DMS153 (cell line): ENCODE measurements around the gene SEC22A.

Source experiments
- DNase-seq: peaks from one replicate; lab custom pipeline; 2025; lab: John Stamatoyannopoulos, UW

The SEC22A gene

DNA sequence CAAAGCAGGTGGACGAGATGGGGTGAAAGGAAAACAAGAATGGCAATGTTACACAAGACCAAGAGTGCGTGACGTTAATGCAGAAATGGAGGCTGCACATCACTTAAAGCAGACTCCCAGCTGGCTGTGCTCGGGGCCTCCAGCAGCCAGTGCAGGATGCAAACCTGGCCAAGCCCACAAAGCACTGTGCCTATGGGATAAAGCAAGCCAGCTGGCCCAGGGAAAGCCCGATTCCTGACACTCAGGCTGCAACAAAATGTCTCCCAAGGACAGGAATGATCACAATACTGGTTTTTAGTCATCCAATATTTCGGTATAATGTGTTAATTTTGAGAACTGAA lies 86.2 kb downstream of the SEC22A start:
- no peak for DNase-seq

DNA sequence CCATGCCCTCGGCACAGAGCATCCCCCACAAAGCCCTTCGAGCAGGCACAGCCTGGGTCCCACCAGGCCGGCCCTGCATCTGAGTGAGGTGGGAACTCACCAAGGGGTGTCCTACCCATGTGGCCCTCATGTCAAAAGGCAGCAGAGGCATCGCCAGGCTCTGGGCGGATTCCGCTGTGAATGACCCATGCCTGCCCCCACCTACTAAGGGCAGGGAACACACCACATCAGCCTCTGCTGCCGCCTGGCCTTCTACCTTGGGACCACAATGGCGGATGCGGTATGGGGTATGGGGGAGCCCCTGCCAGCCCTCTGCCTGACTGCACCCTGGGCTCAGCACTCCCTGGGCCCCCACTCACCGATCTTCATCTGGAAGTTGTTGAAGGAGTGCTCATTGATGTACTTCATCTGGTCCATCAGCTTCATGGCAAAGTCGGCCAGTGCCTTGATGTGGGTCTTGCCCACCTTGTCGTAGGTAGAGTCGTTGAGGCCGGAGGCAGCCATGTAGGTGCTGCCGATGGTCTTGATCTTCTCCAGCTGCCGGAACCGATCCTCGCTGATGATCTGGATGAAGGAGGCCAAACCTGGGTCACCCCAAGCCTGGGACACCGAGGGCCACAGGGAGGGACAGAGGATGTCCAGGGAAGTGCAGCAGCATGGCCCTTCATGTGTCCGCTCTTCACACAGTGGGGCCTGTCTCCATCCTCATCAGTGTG lies 87.8 kb downstream of the SEC22A start:
- DNase-seq: no peak

DNA sequence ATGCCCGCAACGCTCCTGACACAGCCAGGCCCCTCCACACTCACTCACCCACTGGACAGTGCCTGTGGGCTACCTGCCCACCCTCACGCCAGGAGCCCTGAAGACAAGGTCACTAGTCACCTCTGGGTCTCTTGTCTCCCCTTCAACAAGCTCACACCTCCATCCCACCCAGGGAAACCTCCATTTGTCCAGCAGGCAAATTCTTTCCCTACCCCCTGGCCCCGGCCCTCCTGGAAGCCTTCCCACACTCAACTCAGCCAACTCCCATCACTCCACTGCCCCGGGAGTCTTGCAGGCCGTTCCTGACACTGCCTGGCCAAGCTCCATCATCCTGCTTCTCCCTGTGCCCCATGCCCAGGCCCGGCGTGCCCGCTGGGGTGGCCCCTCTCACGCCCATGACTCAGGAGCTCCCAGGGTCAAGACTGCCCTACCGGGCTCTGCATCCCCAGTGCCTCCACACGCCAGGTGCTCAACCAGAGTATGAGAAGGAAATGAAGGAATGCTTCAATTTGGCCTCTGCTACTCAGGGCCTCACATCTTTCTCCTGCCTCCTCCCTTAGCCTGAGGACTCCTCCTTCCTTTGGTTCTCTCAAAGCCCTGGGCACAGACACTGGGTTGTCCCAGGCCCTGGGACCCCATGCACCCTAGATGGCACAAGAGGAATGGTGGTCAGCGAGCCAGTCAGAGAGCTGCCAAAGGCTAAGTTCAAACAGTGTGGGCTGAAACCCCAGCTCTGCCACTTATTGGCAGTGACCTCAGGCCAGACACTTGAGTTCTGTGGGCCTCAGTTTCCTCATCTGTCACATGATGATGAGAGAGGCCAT lies 88.6 kb downstream of the SEC22A start:
- DNase-seq: no peak

DNA sequence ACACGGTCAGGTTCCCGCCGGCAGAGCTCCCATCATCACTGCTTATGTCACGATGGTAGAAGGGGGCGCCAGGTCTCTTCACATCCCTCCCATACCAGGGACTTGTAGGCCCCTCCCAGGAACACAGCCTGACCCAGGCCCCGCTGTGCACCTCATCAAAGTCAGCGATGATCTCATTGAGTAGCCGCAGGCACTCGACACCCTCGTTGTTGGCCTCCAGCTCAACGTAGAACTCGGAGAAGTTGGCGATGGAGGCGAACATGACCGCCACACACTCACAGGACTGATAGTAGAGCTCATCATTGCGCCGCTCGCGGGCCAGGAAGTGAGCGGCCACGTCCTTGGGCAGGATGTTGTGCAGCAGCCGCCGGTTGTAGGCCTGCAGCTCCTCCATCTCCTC lies 89.2 kb downstream of the SEC22A start:
- no peak for DNase-seq

DNA sequence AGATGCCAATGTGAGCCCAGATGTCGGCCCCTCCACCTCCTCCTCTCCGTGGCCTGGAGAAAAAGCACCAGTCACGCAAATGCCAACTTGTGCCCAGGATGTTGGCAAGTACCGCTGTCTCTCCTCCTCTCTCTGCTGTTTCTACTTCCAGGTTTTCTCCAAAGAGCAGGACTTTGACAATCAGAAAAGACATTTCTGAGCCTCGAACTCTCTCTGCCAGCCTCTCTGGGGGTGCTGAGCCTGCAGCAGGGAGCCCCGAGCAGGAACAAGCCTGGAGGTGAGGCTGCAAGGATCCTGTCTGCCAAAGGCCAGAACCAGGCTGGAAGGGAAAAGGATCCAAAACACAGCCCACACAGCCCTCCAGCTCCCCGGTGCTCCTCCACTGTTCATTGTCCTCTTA lies 89.7 kb downstream of the SEC22A start:
- no peak for DNase-seq

DNA sequence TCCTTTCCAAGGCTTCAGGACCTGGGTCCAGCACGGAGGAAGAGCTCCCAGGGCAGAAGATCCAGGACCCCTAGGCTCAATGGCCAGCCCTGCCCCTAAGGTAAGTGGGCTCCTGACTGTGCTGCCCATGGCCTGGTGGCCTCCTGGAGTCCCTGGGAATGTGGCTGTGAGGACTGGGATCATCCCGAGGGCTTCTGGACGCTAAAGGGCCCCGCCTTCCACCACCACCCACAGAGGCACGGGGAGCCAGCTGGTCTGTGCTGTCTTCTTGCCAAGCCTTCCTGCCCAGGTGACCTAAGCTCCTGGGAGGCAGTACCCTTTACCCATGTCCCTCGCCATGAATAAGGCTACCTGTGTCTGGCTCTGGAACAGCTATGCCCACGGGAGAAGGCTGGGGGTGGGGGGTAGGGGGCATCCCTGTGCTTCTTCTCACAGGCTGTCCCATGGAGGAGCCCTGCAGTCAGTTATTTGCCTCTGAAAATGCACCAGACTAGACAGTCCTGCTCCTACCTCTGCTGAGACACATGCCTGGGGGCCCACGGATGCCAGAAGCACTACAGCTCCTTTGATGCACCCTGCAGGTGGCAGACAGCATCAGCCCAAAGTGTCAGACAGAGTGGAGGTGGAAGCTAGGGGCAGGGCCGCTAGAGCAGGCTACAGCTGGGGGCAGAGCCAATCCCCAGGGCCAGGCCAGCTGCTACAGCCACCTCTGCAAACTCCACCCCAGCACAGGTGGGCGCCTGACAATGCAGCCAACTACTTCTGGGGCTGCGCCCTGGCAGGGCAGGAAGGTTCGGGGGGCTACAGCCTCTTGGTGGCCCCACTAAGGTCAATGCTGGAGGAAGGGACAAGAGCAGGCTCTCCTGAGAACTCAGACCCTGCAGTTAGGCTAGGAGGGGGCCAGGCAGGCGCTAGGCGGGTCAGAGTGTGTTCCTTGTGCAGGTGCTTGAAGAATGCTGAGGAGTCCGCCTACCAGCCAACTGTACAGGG lies 90.9 kb downstream of the SEC22A start:
- no peak for DNase-seq

DNA sequence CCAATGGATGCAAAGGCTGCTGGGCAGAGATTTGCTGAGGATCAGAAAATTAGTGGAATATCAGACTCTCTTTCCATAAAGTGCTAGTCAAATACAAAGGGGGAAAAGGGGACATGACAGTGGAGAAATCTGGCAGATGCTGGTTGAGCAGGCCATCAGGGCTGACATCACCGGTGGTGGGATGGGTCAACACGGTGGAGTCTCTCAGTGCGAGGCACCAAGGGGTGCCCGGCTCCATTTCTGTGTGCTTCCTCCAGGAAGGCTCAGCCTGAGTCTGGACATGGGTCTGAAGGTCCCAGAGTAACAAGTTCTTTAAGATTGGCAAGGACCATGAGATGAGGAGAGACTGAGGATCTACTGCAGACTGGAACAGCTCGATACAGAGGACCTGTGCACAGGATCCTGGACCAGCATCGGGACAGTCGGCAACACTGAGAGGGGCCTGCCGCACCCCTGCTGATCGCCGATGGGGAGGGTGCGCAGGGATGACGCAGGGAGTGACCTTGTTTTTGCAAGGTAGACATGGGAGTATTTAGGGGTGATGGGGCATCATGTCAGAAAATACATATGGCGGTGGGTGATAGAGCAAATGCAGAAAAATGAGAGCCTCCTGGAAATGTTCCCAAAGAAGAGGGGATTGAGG lies 92.7 kb downstream of the SEC22A start:
- DNase-seq: no peak

DNA sequence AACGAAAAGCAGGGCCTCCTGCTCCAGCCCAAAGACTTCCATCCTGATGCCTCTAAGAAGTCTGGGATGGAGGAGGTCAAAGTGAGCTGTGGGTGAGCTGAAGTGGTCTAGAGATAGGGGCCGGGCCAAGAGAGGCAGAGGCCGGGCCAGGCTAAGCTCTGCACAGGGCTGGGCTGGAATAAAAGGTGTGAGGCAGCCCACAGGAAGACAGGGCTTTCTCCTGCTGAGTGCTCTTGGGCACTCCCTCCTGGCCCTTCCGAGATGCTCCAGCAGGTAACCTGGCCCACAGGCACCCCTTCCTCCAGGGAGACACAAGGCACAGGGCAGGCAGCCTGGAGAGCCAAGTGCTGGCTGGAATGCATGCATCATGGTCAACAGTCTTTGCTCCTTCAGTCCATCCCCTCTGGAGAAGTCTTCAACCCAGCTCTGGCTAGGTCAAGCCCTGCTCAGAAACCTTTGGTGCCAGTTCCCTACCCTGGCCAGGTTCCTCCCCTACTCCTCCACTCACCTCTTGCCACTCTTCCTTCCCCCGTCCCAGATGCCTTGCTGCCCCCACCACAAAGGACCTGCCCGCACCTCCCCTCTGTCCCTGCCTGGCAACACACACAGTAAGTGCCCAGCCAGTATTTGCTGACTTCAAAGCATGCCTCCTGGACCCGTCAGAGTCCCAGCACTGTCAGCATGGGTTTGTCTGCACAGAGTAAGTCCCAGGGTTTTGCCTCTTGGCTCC lies 93.6 kb downstream of the SEC22A start:
- DNase-seq: no peak

DNA sequence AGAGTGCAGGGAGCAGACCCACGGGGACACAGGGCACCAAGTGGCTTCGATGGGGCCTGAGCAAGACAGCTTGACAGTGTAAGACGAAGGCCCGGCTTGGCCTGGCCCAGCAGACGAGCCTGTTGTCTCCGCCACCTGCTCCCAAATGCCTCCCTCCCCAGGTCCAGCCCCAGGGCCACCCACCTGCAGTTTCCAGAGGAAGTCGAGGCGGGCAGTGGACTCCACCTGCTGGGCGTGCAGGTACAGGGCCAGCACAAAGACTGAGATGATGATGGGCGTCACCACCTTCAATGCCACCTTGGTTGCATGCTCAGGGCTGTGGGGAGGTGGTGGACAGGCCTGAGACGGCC lies 94.1 kb downstream of the SEC22A start:
- DNase-seq: no peak

DNA sequence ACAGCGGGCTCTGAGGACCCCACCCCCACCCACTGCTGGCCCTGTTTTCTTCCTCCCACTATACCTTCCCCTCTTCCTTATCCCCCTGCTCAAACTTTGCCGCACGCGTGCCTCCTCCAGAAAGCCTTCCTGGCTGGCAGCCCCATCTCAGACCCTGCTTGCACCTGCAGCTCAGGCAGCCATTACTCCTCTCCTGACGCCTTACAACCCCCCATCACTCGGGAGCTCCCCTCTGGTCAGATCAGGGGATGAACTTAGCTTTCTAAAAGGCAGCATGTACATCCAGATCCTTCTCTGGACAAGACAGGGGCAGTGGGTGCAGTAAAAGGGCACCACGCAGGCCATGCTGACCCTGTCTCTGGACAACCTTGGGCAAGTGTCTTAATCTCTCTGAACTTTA lies 94.5 kb downstream of the SEC22A start:
- DNase-seq: no peak

DNA sequence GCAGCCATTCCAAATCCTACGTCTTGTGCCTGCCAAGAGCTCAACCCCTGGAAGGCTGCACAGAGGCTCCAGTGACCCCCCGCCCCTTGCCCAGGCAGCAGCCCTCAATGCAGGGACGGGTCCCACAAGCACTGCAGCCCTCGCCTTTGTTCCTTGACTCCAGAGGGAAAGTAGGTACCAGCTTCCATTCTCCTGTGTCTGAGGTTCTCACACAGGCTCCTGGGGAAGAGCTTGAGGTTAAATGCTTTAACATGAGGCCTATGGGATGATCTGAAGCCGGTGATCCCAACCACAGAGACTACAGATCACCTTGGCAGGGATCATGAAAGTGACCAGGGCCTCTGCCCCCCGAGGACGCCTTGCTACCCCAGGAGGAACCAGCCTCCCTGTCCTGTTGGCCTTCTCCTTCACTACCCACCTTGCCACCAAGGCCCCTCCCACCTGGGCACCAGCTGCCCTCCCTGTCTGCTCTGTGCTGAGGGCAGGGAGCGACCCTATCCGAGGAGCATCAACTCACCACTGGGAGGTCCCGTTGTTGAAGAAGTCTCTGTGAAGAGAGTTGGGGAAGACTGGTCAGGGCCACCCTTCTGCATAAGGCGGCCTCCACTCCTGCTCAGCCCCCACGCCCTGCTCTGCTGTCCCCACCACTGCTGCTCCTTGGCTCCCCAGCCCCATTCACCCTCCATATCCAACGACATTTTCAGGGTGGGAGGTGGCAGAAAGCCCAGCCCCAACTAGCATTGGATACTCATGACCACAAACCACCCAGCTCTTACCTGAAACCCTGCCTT lies 95.3 kb downstream of the SEC22A start:
- DNase-seq: no peak

DNA sequence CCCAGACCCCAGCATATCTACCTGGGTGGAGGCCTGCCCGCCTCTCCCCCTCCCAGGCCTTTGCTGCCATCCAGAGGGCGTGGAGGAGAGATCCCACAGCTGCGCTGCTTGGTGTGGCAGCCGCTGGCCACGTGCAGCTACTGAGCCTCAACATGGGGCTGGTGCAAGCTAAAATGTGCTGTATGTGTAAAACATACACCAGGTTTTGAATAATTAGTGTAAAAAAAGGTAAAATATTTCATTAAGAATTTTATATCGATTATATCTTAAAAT lies 95.8 kb downstream of the SEC22A start:
- DNase-seq: no peak

DNA sequence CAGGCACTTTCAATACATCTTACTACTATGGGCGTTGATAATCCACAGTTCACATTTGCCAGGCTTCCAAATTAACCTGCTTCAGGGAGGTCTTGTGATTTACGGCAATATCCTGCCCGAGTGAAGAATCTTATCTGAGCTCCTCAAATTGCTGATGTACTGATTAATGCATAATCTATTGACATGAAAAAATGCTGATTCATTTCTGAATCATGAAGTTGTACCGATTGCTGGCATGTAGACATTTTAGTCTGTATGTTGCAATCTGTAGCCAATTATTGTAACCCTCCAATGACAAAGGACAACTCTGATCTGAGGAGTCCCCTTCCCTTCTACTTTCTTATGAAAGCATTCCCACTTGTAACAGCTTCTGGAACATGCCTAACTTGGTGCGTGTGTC lies 97.2 kb downstream of the SEC22A start:
- DNase-seq: no peak

DNA sequence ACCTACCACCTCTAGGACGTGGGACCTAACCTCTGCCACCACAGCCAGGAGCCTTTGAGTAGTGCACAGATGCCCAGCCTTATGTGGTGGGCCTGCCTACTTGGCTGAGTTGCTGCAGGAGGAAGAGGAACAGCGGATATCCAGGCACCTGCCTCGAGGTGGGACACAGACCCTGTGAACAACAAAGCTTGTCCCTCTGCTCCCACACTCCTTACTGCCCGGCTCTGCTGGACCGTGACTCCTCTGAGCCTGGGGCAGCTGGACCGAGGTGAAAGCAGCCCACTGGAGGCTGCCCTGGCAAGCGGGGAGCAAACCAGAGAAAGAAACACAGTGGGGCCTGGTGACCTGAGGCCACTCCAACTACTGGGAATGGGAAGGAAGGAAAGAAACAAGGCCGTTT lies 97.8 kb downstream of the SEC22A start:
- no peak for DNase-seq

DNA sequence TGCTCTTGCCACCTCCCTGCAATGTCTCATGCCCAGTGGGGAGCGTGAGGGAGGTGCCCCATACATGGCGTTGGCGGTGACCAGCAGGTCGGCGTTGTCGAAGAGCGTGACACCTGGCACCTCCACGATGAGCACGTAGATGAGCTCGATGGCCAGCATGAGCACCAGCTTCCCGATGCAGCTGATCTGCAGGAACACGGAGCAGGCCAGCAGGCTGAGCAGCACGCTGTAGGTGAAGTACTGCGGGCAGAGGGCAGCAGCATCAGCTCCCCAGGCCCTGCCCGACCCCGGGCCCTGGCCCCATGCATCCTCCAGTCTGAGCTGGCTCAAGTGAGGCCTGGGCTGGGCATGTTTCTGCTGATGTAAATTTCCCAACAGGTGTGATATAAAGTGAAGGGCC lies 98.3 kb downstream of the SEC22A start:
- DNase-seq: no peak

DNA sequence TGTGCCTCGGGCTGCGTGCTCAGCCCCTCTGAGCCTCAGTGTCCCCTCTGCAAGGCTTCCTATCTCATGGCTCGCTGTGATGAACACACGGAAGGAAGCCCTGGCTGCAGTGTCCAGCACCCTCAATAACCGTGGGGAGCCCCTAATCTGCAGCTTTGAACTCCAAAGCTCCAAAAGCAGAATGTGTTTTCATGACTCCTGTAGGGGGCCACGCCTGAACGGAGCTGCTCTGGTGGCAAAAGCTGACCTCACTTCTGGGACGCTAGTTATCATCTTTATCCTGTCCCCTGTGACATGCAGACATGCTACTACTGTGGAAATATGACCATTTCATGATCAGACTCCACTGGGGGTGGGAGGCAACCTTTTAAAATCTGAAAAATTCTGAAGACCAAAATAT lies 98.8 kb downstream of the SEC22A start:
- no peak for DNase-seq

DNA sequence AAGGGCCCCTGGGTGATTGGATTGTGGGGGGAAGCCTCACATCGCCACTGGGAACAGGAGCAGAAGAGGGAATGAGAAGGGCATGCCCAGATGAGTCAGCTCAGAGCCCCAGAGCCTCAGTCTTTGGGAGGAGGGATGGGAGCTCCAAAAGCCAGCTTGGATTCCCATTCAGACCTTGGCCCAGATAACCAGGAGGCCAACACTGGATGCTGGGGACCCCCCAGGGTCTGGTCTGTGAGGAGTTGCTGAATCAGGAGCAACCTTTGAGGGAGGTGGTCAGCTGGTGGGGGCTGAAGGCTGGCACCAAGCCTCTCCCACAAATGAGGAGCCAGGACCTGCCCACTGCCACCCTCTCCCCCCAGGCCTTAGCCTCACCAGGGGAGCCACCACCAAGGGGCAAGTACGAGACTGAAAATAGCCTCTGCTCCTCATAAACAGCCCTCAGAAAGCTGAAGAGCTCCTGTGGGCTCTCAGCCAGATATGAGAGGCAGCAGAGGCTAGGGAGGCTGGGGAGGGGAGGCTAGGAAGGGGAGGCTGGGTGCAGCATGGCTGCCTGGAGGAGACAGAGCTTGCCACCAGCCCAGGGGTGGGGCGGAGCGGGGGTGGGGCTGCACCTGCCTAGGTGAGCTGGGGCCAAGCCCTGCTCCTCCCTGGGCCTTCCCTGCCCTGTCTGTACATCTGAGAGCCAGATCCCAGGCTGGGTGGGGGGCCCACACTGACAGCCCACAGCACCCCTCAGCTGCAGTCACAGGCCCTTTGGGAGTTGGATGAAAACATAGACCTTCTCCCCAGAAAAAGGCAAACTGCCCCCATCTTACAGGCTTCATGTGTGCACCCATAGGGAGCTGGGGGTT lies 99.8 kb downstream of the SEC22A start:
- no peak for DNase-seq

DNA sequence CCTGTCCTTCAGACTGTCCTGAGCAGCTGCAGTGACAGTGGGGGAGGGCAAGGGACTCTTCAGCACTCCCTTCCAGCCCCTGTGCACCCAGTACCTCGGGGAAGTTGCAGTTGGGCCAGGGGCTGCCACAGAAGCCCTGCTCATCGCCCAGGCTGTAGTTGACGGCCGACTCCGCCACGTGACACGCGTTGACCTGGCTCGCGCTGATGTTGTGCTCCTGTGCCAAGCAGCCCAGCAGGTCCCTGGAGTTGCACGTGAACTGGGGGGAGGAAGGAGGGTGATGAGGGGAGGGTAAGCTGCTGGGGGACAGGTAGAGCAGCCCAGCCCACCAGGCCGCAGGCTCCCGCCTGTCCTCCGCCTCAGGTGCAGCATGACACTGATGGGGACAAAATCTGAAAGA lies 101.2 kb downstream of the SEC22A start:
- DNase-seq: no peak

DNA sequence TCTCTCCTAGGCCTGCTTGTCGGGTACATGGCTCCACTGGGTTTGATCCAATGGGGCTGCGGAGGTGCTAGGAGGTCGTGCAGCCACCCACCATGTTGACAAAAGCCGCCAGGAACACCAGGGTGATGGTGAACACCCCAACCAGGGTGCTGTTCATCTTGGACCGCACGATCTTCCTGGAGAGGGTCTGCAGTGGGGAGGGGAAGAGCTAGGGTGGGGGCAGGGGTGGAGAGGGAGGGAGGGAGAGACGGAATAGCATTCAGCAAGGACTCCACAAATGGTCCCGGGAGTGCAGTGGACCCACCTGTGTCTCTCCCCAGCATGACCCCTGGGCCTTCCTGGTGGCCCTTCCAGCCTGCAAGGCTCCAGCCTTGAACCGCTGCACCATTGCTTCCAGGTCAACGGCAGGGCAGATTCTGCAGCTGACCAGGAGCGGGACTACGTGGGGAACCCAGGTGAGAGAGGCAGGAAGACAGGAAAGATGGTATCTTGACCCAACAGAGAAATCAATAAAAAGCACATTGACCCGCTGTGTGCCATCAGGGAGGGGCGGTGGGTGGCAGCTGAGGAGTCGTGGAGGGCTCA lies 102.3 kb downstream of the SEC22A start:
- DNase-seq: no peak

DNA sequence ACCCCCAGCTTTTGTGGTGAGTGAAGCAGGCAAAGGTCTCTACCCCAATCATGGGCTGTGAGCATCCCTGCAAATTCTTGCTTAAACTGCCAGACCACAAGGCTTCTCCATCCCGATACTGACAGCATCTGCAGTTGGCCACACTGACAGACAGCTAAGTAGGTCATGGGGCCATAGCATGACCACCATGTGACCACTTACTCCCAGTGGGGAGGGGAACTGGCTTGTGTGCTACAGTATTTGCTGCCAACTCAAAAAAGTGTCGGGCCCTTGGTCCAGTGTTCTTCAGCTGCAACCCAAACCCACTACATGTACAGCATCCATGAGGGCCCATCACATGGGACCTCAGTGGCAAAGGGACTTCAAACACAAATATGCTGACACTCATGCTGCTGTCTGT lies 103.4 kb downstream of the SEC22A start:
- no peak for DNase-seq
